ENCODE data around the gene NBAS. TPM values are rescaled to one million over a fixed set of nuclear protein-coding genes. Genes with fewer than 3 reads are reported as not detected.

NBAS gene
- total RNA-seq, 1 donor from 2014 or later: 29.7 TPM

- no peak for DNase-seq (ENCODE audit: extremely low spot score in 2 of 2)
- H3K4me1 ChIP-seq: no peaks in the 10 kb centered on the region
Measured at GRCh38 chr2:15577071-15577735, 16.1 kb upstream of the NBAS start.

GRCh38 chr2:15571729-15572128, 10.6 kb upstream of the NBAS start:
- H3K9me3 ChIP-seq: no peaks in the 10 kb centered on the region
- H3K36me3 ChIP-seq: no peaks in the 10 kb centered on the region
- H3K4me3 ChIP-seq: no peak overlapping the region
- intact Hi-C loops (cut with DNase I): no loop called here
- no peaks in the 10 kb centered on the region for H3K4me1 ChIP-seq
- no peak overlapping the region for H3K27ac ChIP-seq
- TF ChIP-seq POLR2A (IDR thresholded peaks at IDR 0.05) (no peak), CTCF (IDR thresholded peaks at IDR 0.05) (no peak), POLR2AphosphoS5 (IDR thresholded peaks at IDR 0.05; ENCODE audit: insufficient read depth in 1 of 2, low read depth in 1 of 2) (no peak)
- DNase-seq (ENCODE audit: extremely low spot score in 2 of 2): no peak
- no peaks in the 10 kb centered on the region for H3K27me3 ChIP-seq

More at GRCh38 chr2:15577071-15577735, 16.1 kb upstream of the NBAS start:
- TF ChIP-seq CTCF (IDR thresholded peaks at IDR 0.05) (peak in 2 of 3 experiments; percentile 38 to 53), POLR2AphosphoS5 (IDR thresholded peaks at IDR 0.05; ENCODE audit: insufficient read depth in 1 of 2, low read depth in 1 of 2) (no peak)
- H3K4me3 ChIP-seq: no peak overlapping the region
- H3K9me3 ChIP-seq: no peaks in the 10 kb centered on the region
- intact Hi-C loops (cut with DNase I): no loop called here
- H3K36me3 ChIP-seq: no peaks in the 10 kb centered on the region
- no peaks in the 10 kb centered on the region for H3K27me3 ChIP-seq
- no peak overlapping the region for H3K27ac ChIP-seq

- H3K36me3 ChIP-seq: no peaks in the 10 kb centered on the region
- DNase-seq (ENCODE audit: extremely low spot score in 2 of 2): no peak
- intact Hi-C loops (cut with DNase I): no loop called here
- no peak overlapping the region for H3K27ac ChIP-seq
- no peak overlapping the region for H3K4me3 ChIP-seq
- no peaks in the 10 kb centered on the region for H3K9me3 ChIP-seq
- no peaks in the 10 kb centered on the region for H3K27me3 ChIP-seq
- H3K4me1 ChIP-seq: no peaks in the 10 kb centered on the region
- no peak for TF ChIP-seq POLR2AphosphoS5 (IDR thresholded peaks at IDR 0.05; ENCODE audit: insufficient read depth in 1 of 2, low read depth in 1 of 2)
- no peak for TF ChIP-seq POLR2A (IDR thresholded peaks at IDR 0.05)
- no peak for TF ChIP-seq CTCF (IDR thresholded peaks at IDR 0.05)
Measured at GRCh38 chr2:15570104-15570503, 9.0 kb upstream of the NBAS start.

DNA sequence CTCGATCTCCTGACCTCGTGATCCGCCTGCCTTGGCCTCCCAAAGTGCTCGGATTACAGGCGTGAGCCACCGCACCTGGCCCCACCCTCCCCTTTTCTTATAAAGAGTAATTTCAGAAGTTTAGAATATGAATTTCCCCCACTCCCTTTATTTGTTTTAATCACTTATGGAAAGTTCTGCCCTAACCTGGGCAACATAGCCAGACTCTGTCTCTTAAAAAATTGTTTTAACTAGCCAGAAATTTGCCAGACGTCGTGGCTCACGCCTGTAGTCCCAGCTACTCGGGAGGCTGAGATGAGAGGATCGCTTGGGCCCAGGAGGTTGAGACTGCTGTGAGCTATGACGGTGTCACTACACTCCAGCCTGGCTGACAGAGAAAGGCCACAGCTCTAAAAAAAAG, 7.7 kb upstream of the NBAS start:
- no peak for DNase-seq (ENCODE audit: extremely low spot score in 2 of 2)
- Histone ChIP-seq H3K4me1 (no peaks in the 10 kb centered on the region), H3K4me3 (no peak overlapping the region), H3K27ac (no peak overlapping the region), H3K9me3 (no peaks in the 10 kb centered on the region), H3K36me3 (no peaks in the 10 kb centered on the region), H3K27me3 (no peaks in the 10 kb centered on the region)
- TF ChIP-seq POLR2A (IDR thresholded peaks at IDR 0.05) (no peak), CTCF (IDR thresholded peaks at IDR 0.05) (no peak), POLR2AphosphoS5 (IDR thresholded peaks at IDR 0.05; ENCODE audit: insufficient read depth in 1 of 2, low read depth in 1 of 2) (no peak)
- intact Hi-C loops (cut with DNase I): no loop called here

GRCh38 chr2:15566912-15567311, 5.8 kb upstream of the NBAS start:
- H3K36me3 ChIP-seq: no peaks in the 10 kb centered on the region
- H3K4me3 ChIP-seq: no peak overlapping the region
- no peak for TF ChIP-seq POLR2AphosphoS5 (IDR thresholded peaks at IDR 0.05; ENCODE audit: insufficient read depth in 1 of 2, low read depth in 1 of 2)
- no peak for TF ChIP-seq CTCF (IDR thresholded peaks at IDR 0.05)
- TF ChIP-seq POLR2A (IDR thresholded peaks at IDR 0.05): no peak
- intact Hi-C loops (cut with DNase I): no loop called here
- H3K9me3 ChIP-seq: no peaks in the 10 kb centered on the region
- H3K4me1 ChIP-seq: peaks cover 4% of the 10 kb centered on the region
- no peak for DNase-seq (ENCODE audit: extremely low spot score in 2 of 2)
- no peaks in the 10 kb centered on the region for H3K27me3 ChIP-seq
- no peak overlapping the region for H3K27ac ChIP-seq
